Tibial artery (tissue), 4 donors: ENCODE results near the gene MAD1L1.
A peak's percentile ranks its signal among the peaks of the same experiment; 100 is the strongest.

Experiments
- DNase-seq, 2 donors: peaks; one replicate each; pipeline ENCODE4 v3.0.0-alpha.2; 2019
- H3K27ac ChIP-seq, 2 donors: fragments of 200-600 bp; sonication (generic) in 1 of 2; 1 replicate in 1 of 2; 2 replicates in 1 of 2; pipeline ENCODE4 v1.5.1; 2018 to 2019; ENCODE audit warnings: mild to moderate bottlenecking in 1 of 2
- H3K27me3 ChIP-seq, 2 donors: fragments of 200-600 bp; sonication (generic) in 1 of 2; one replicate each; pipeline versions ENCODE4 v1.5.1 to v1.6.0; 2016 to 2019
- H3K36me3 ChIP-seq, 3 donors: fragments of 200-600 bp; sonication (generic) in 2 of 3; one replicate each; pipeline ENCODE4 v1.5.1; 2016 to 2019; ENCODE audit warnings: mild to moderate bottlenecking in 2 of 3
- H3K4me1 ChIP-seq, 4 donors: fragments of 200-600 bp; sonication (generic) in 2 of 4; 1 replicate in 3 of 4; 2 replicates in 1 of 4; pipeline ENCODE4 v1.5.1; 2016 to 2019
- H3K4me3 ChIP-seq, 2 donors: fragments of 200-600 bp; sonication (generic) in 1 of 2; 1 replicate in 1 of 2; 2 replicates in 1 of 2; pipeline ENCODE4 v1.5.1; 2018 to 2019; ENCODE audit warnings: mild to moderate bottlenecking in 2 of 2
- H3K9me3 ChIP-seq, 3 donors: fragments of 200-600 bp; sonication (generic) in 1 of 3; one replicate each; pipeline ENCODE4 v1.5.1; 2016 to 2019
- intact Hi-C: fragments of 100-400 bp; cut with DNase I; formaldehyde crosslinking; loops from one replicate; pipeline ENCODE4 v1.15.0; 2023; ENCODE audit warnings: low total_unique reads
- TF ChIP-seq, protein P1 (sequence below), 2 experiments: fragments of 200-600 bp in 1 of 2; fragments of 450-650 bp in 1 of 2; IDR thresholded peaks; one replicate each; pipeline ENCODE4 v1.5.1; 2017 to 2019; ENCODE audit warnings: antibody characterized with exemption in 2 of 2, mild to moderate bottlenecking in 1 of 2, moderate library complexity in 1 of 2

The MAD1L1 gene

DNA sequence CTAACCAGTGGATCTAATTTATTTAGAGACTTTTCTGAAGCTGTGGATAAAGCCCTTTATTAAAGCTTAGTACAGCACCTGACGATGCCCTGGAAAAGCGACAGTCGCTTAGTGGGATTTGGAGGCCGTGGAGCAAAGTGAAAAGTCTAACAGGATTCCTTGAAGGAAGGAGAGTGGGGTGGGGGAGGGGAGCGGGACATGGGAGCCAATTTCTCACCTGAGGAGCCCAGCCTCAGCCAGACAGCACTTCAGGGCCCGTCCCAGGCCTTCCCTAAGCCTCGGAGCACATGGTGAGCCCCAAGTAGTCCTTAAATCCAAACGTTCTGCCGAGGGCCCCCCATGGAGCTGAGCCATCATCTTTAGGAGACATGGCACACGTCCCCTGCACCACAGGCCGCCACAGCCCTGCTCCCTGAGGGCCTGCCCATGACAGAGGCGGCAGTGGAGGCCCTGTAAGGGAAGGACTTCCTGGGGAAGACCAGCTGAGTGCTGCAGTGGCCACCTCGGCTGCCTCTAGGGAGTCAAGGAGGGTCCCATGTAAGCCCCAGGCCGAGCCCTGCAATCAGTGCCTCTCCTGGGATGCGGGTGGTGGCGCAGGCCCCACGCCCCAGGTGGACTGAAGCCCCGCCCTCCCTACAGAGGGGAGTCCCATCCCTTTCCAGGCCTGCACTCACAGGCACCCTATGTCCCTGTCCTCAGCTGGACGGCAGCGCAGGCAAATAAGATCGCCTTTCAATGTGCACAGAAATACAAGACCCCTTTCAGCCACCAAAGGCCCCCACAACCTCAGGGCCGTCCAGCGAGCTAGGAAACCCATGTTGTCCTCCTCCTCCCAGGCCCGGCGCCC lies 187.0 kb downstream of the MAD1L1 start:
- no peaks in the 10 kb centered on the region for H3K27me3 ChIP-seq
- H3K9me3 ChIP-seq: no peaks in the 10 kb centered on the region
- intact Hi-C loops: no loop called here
- no peak overlapping the region for H3K4me3 ChIP-seq
- peak; percentile 7 to 60 for DNase-seq
- H3K36me3 ChIP-seq: peaks cover 0 to 14% (median 10%) of the 10 kb centered on the region in 3 donors
- TF ChIP-seq, protein P1, sequence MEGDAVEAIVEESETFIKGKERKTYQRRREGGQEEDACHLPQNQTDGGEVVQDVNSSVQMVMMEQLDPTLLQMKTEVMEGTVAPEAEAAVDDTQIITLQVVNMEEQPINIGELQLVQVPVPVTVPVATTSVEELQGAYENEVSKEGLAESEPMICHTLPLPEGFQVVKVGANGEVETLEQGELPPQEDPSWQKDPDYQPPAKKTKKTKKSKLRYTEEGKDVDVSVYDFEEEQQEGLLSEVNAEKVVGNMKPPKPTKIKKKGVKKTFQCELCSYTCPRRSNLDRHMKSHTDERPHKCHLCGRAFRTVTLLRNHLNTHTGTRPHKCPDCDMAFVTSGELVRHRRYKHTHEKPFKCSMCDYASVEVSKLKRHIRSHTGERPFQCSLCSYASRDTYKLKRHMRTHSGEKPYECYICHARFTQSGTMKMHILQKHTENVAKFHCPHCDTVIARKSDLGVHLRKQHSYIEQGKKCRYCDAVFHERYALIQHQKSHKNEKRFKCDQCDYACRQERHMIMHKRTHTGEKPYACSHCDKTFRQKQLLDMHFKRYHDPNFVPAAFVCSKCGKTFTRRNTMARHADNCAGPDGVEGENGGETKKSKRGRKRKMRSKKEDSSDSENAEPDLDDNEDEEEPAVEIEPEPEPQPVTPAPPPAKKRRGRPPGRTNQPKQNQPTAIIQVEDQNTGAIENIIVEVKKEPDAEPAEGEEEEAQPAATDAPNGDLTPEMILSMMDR (IDR thresholded peaks at IDR 0.05): no peak
- H3K4me1 ChIP-seq: no peaks in the 10 kb centered on the region
- no peak overlapping the region for H3K27ac ChIP-seq

DNA sequence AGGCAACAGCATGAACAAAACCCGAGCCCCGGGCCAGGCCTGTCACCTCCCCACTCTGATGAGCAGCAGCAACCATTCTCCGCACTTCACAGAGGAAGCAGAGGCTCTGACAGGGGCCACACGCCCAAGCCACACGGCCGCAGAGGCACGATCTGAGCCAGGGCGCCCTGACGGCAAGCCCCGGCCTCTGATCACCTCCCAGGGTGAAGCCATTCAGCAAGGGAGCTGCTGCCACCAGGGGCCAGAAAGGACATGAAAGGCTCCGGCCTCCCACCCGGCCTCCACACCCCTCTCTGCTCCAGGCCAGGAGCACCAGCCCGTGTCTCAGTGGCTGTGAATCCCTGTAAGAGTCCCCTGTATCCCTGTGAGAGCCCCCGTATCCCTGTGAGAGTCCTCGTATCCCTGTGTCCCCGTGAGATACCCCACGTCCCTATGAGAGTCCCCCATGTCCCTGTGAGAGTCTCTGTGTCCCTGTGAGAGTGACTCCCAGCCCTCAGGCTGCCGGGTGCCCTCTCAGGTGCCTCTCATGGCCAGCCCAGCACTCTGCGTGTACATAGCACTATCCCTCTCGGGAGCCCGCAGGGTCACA lies 187.8 kb downstream of the MAD1L1 start:
- no peak overlapping the region for H3K4me3 ChIP-seq
- peaks cover 0 to 14% (median 10%) of the 10 kb centered on the region in 3 donors for H3K36me3 ChIP-seq
- no peaks in the 10 kb centered on the region for H3K9me3 ChIP-seq
- TF ChIP-seq, protein P1 (IDR thresholded peaks at IDR 0.05): no peak
- peak; percentile 12 to 61 for DNase-seq
- intact Hi-C loops: no loop called here
- no peaks in the 10 kb centered on the region for H3K27me3 ChIP-seq
- no peaks in the 10 kb centered on the region for H3K4me1 ChIP-seq
- H3K27ac ChIP-seq: no peak overlapping the region

DNA sequence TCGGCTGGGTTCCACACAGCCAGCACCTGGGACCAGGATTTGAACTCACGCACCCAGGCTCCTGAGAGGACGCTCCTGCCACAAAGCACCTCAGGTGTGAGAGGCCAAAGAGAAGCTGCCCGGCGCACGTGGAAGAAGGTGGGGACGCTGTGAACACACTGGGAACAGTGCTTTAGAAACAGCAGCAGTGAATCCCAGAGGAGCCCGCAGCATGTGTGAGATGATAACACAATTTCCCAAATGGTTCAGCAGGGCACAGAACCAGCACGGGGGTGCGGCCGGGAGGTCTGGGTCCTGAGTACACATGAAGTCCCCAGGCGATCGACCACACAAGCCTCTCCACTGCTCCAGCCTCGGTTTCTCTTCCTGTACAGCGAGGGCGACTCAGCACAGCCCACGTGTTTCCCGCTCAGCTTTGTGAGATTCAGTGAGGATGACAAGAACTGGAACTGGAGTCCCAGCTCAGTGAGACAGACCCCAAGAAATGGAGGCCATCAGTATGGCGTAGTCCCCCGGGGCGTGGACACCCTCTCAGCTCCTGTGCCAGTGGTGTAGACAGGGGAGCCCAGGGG lies 188.3 kb downstream of the MAD1L1 start:
- DNase-seq: peak; percentile 8 to 59
- H3K9me3 ChIP-seq: no peaks in the 10 kb centered on the region
- H3K4me3 ChIP-seq: no peak overlapping the region
- no peaks in the 10 kb centered on the region for H3K4me1 ChIP-seq
- intact Hi-C loops: no loop called here
- H3K36me3 ChIP-seq: peaks cover 0 to 14% (median 10%) of the 10 kb centered on the region in 3 donors
- H3K27me3 ChIP-seq: no peaks in the 10 kb centered on the region
- no peak overlapping the region for H3K27ac ChIP-seq
- TF ChIP-seq, protein P1 (IDR thresholded peaks at IDR 0.05): no peak

DNA sequence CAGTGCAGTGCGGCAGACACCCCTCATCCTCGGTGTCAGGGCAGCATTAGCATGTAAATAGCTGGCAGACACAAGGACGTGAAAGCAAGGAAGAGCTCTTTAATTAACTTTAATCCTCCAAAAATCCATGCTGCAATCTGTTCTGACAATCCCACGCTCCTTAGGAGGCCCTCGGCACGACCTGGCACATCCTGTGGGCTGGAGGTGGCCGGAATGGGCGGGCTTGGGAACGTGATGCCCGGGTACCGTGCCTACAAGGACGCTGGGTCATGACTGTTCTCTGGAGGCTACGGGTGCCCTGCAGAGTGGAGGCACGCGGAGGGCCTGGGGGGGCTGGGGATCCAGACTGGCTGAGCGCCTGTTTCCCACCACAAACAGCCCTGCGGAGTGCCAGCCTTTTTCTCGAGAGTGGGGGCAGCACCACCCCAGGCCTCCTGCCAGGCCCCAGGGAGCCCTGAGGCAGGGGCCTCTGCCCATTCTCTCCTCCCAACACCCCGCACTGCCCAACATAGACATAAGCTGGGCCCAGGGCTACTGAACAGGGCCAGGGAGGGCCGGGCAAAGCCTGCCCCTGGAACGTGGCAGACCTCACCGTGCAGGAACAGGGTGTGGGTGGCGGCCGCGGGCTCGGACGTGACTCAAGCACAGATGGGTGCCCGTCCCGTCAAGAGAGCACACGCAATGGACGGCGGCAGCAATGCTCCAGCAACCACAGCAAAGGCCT lies 189.3 kb downstream of the MAD1L1 start:
- no peak overlapping the region for H3K4me3 ChIP-seq
- peak; percentile 14 to 54 for DNase-seq
- peaks cover 0 to 14% (median 10%) of the 10 kb centered on the region in 3 donors for H3K36me3 ChIP-seq
- H3K27ac ChIP-seq: no peak overlapping the region
- no peaks in the 10 kb centered on the region for H3K27me3 ChIP-seq
- intact Hi-C loops: no loop called here
- H3K9me3 ChIP-seq: no peaks in the 10 kb centered on the region
- peaks cover 0 to 3% (median 0%) of the 10 kb centered on the region in 4 donors for H3K4me1 ChIP-seq
- TF ChIP-seq, protein P1 (IDR thresholded peaks at IDR 0.05): no peak

DNA sequence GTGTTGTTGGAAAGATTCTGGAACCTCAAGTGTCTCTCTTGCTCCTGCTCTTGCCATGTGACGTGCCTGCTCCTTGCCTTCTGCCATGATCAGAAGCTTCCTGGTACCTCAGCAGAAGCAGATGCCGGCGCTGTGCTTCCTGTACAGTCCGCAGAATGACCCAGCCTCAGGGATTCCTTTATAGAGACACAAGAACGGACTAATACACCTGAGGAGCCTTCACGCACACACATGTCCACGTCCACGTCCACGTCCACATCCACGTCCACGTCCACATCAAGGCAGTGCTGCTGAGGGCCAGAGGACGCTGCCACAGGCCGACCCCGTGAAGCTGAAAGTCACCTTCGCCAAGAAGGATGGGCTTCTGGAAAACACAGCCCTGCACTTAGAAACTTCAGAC lies 190.1 kb downstream of the MAD1L1 start:
- intact Hi-C loops: no loop called here
- Histone ChIP-seq H3K36me3 (peaks cover 0 to 14% (median 10%) of the 10 kb centered on the region in 3 donors), H3K4me3 (no peak overlapping the region), H3K27ac (no peak overlapping the region), H3K4me1 (peaks cover 0 to 10% (median 4%) of the 10 kb centered on the region in 4 donors), H3K27me3 (no peaks in the 10 kb centered on the region), H3K9me3 (no peaks in the 10 kb centered on the region)
- TF ChIP-seq, protein P1 (IDR thresholded peaks at IDR 0.05): no peak
- peak; percentile 7 to 37 for DNase-seq
